ENCODE measurements around the gene NPAS2. TPM values are rescaled to one million over a fixed set of nuclear protein-coding genes. Genes with fewer than 3 reads are reported as not detected.
A peak's percentile ranks its signal among the peaks of the same experiment; 100 is the strongest.

NPAS2 gene
- polyA plus RNA-seq, 1 of the 3 experiments (the other 2 are of a cell fraction), result 58.5 TPM

GRCh38 chr2:100895402-100895801 is 75.5 kb downstream of the NPAS2 start (continued):
- TF ChIP-seq CTCF (IDR thresholded peaks at IDR 0.05) (no peak), TAF1 (IDR thresholded peaks at IDR 0.05; ENCODE audit: borderline replicate concordance, low read depth, low read length) (no peak), RAD21 (IDR thresholded peaks at IDR 0.05; ENCODE audit: low read length) (no peak), TEAD4 (IDR thresholded peaks at IDR 0.05; ENCODE audit: borderline replicate concordance, insufficient read depth) (no peak), YY1 (IDR thresholded peaks at IDR 0.05; ENCODE audit: low read depth) (no peak), POLR2AphosphoS5 (IDR thresholded peaks at IDR 0.05; ENCODE audit: low read depth, low read length) (no peak), USF1 (IDR thresholded peaks at IDR 0.05; ENCODE audit: borderline replicate concordance, low read depth) (no peak), SMC3 (IDR thresholded peaks at IDR 0.05; ENCODE audit: low read depth, low read length) (no peak), GABPA (IDR thresholded peaks at IDR 0.05; ENCODE audit: low read depth) (no peak), EZH2phosphoT487 (IDR thresholded peaks at IDR 0.05; ENCODE audit: borderline replicate concordance, low read depth) (no peak), PBX3 (IDR thresholded peaks at IDR 0.05) (no peak), MXI1 (IDR thresholded peaks at IDR 0.05; ENCODE audit: low read depth, low read length) (no peak), EP300 (IDR thresholded peaks at IDR 0.05; ENCODE audit: borderline replicate concordance in 1 of 2, low read depth in 1 of 2, low read length in 1 of 2) (peak in 1 of 2 experiments; percentile 40; a peak in 1 of 4 replicates), FOXM1 (IDR thresholded peaks at IDR 0.05; ENCODE audit: low read depth) (no peak), ZBTB33 (IDR thresholded peaks at IDR 0.05; ENCODE audit: borderline replicate concordance, low read depth) (no peak), TCF12 (IDR thresholded peaks at IDR 0.05) (peak; percentile 30; the same call in 1 of the 2 replicates)

Measured in SK-N-SH (cell line).